PC-9 (cell line): Measurements from ENCODE around the gene PACRG. TPM values are rescaled to one million over a fixed set of nuclear protein-coding genes. Genes with fewer than 3 reads are reported as not detected.

Source experiments
- BruUV-seq: library from RNA; stranded (reverse); fragments of 400-500 nt; replicated peaks from 2 replicates; lab custom pipeline; 2021; lab: Mats Ljungman, UMichigan
- CTCF ChIA-PET: fragments of 300-600 bp; sonication (Branson Sonifier 250); formaldehyde crosslinking; loops from one replicate; lab custom pipeline; 2022; ENCODE audit warnings: antibody characterized with exemption; lab: Charles Lee
- POLR2A ChIA-PET: fragments of 300-600 bp; sonication (Branson Sonifier 250); formaldehyde crosslinking; loops from one replicate; lab custom pipeline; 2022; ENCODE audit warnings: antibody characterized with exemption; ENCODE audit not compliant: unreplicated experiment; lab: Charles Lee
- DNase-seq, 2 experiments: peaks; one replicate each; pipeline versions ENCODE4 v3.0.0 to v3.0.0-alpha.2; 2015 to 2022; ENCODE audit warnings: mixed read lengths in 1 of 2
- H2AFZ ChIP-seq: fragments of 200-600 bp; sonication (generic); 2 replicates; pipeline ENCODE4 v1.8.1; 2017; ENCODE audit warnings: antibody characterized with exemption
- H3F3A ChIP-seq: fragments of 200-600 bp; sonication (generic); 2 replicates; pipeline ENCODE4 v1.8.1; 2017; ENCODE audit warnings: antibody characterized with exemption, mild to moderate bottlenecking, low read depth; ENCODE audit not compliant: insufficient read depth
- H3K27ac ChIP-seq: fragments of 200-600 bp; sonication (generic); 2 replicates; pipeline ENCODE4 v1.6.1; 2016; ENCODE audit warnings: mixed run types
- H3K27me3 ChIP-seq: fragments of 200-600 bp; sonication (generic); 2 replicates; pipeline ENCODE4 v1.6.1; 2016; ENCODE audit warnings: low read depth, mixed run types; ENCODE audit not compliant: insufficient read depth
- H3K36me3 ChIP-seq: fragments of 200-600 bp; sonication (generic); 2 replicates; pipeline ENCODE4 v1.6.1; 2016; ENCODE audit warnings: low read depth, mixed run types
- H3K4me1 ChIP-seq: fragments of 200-600 bp; sonication (generic); replicated peaks from 2 replicates; pipeline ENCODE4 v1.6.1; 2016; ENCODE audit warnings: mixed run types; ENCODE audit not compliant: insufficient read depth
- H3K4me2 ChIP-seq: fragments of 200-600 bp; sonication (generic); 2 replicates; pipeline ENCODE4 v1.6.1; 2017; ENCODE audit warnings: mixed run types
- H3K4me3 ChIP-seq: fragments of 200-600 bp; sonication (generic); 2 replicates; pipeline ENCODE4 v1.6.1; 2016; ENCODE audit warnings: mixed run types
- H3K79me2 ChIP-seq: fragments of 200-600 bp; sonication (generic); 2 replicates; pipeline ENCODE4 v1.6.1; 2017; ENCODE audit warnings: low read depth, mixed run types
- H3K9me2 ChIP-seq: fragments of 200-600 bp; sonication (generic); 2 replicates; pipeline ENCODE4 v1.8.1; 2017; ENCODE audit warnings: mild to moderate bottlenecking; ENCODE audit not compliant: insufficient read depth
- H3K9me3 ChIP-seq: fragments of 200-600 bp; sonication (generic); 2 replicates; pipeline ENCODE4 v1.8.1; 2016; ENCODE audit warnings: low read depth; ENCODE audit not compliant: insufficient read depth
- H4K20me1 ChIP-seq: fragments of 200-600 bp; sonication (generic); 2 replicates; pipeline ENCODE4 v1.8.1; 2017; ENCODE audit not compliant: insufficient read depth
- EZH2 ChIP-seq: fragments of 200-600 bp; sonication (generic); IDR thresholded peaks from 2 replicates; pipeline ENCODE4 v1.8.0; 2017; ENCODE audit warnings: antibody characterized with exemption, low read depth
- intact Hi-C: fragments of 100-400 bp; cut with micrococcal nuclease; formaldehyde crosslinking; loops from one replicate; pipeline ENCODE4 v1.10.0; 2022; ENCODE audit not compliant: unreplicated experiment
- total RNA-seq: library from RNA; stranded (reverse); gene quantifications from 2 replicates; pipeline ENCODE4 v1.2.3, GENCODE V29; 2021
- TF ChIP-seq, protein P1 (sequence below): fragments of 200-600 bp; sonication (generic); conservative IDR thresholded peaks from 2 replicates; pipeline ENCODE4 v1.6.1; 2017; ENCODE audit warnings: mixed run types, antibody characterized with exemption, mild to moderate bottlenecking, moderate library complexity

The PACRG gene
- total RNA-seq, 1 experiment from 2014 or later, result not detected

GRCh38 chr6:162705736-162706135 lies 22.0 kb upstream of the PACRG start:
- Histone ChIP-seq H4K20me1 (no peaks in the 10 kb centered on the region), H3K4me1 (no peaks in the 10 kb centered on the region), H3K9me2 (no peaks in the 10 kb centered on the region; the same call in 1 of the 2 replicates), H3K27ac (no peak overlapping the region), H3F3A (no peaks in the 10 kb centered on the region), H3K27me3 (0 out of 2 replicates have a peak, but pooled peaks cover 7% of the 10 kb centered on the region), H3K79me2 (no peaks in the 10 kb centered on the region), H3K4me2 (no peak overlapping the region), H2AFZ (no peak overlapping the region), H3K36me3 (no peaks in the 10 kb centered on the region), H3K9me3 (no peaks in the 10 kb centered on the region), H3K4me3 (no peak overlapping the region)
- intact Hi-C loops, result no loop called here
- POLR2A ChIA-PET, result no interaction called here
- no TSS peak for BruUV-seq
- CTCF ChIA-PET, result no interaction called here
- no peak for DNase-seq
- no peak for TF ChIP-seq EZH2
- TF ChIP-seq, protein P1, sequence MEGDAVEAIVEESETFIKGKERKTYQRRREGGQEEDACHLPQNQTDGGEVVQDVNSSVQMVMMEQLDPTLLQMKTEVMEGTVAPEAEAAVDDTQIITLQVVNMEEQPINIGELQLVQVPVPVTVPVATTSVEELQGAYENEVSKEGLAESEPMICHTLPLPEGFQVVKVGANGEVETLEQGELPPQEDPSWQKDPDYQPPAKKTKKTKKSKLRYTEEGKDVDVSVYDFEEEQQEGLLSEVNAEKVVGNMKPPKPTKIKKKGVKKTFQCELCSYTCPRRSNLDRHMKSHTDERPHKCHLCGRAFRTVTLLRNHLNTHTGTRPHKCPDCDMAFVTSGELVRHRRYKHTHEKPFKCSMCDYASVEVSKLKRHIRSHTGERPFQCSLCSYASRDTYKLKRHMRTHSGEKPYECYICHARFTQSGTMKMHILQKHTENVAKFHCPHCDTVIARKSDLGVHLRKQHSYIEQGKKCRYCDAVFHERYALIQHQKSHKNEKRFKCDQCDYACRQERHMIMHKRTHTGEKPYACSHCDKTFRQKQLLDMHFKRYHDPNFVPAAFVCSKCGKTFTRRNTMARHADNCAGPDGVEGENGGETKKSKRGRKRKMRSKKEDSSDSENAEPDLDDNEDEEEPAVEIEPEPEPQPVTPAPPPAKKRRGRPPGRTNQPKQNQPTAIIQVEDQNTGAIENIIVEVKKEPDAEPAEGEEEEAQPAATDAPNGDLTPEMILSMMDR, result no peak

DNA sequence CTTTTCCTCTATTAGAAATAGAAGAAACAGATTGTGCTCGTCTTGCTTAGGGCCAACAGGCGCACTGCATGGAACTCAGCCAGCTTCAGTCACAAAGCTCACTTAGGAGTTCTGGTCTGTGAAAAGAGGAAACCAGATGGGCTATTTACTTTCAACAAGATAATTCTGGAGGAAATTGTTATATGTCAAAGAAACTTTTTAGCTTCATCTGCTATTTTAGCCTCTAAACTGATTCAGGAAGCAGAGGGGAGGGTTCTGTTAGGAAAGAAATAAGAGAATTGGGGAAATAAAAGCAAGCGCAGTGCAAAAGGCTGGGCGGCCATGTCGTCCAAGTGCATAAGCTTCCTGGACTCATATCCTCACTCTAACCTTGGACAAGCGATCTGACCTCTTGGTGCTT lies 21.5 kb upstream of the PACRG start:
- no peaks in the 10 kb centered on the region for H3K9me2 ChIP-seq
- intact Hi-C loops, result no loop called here
- H3K4me2 ChIP-seq, result no peak overlapping the region
- H3K27me3 ChIP-seq, result 0 out of 2 replicates have a peak, but pooled peaks cover 7% of the 10 kb centered on the region
- no peaks in the 10 kb centered on the region for H3F3A ChIP-seq
- no peak overlapping the region for H3K27ac ChIP-seq
- TF ChIP-seq, protein P1, result no peak
- TF ChIP-seq EZH2, result no peak
- no peak for DNase-seq
- H3K4me1 ChIP-seq, result no peaks in the 10 kb centered on the region
- no TSS peak for BruUV-seq
- no peaks in the 10 kb centered on the region for H3K79me2 ChIP-seq
- no peak overlapping the region for H2AFZ ChIP-seq
- H3K4me3 ChIP-seq, result no peak overlapping the region
- ChIA-PET CTCF (no interaction called here), POLR2A (no interaction called here)
- H3K36me3 ChIP-seq, result no peaks in the 10 kb centered on the region
- H4K20me1 ChIP-seq, result no peaks in the 10 kb centered on the region
- H3K9me3 ChIP-seq, result no peaks in the 10 kb centered on the region

DNA sequence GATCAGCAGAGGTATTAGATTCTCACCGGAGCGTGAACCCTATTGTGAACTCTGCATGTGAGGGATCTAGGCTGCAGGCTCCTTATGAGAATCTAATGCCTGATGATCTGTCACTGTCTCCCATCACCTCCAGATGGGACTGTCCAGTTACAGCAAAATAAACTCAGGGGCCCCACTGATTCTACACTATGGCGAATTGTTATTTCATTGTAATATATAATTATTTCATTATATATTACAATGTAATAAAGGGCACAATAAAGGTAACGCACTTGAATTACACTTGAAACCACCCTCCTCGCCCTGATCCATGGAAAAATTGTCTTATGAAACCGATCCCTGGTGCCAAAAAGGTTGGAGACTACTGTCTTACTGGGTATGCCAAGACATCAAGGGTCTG lies 18.8 kb upstream of the PACRG start:
- no peak overlapping the region for H3K4me3 ChIP-seq
- no peaks in the 10 kb centered on the region for H3K9me3 ChIP-seq
- ChIA-PET POLR2A (no interaction called here), CTCF (no interaction called here)
- no peaks in the 10 kb centered on the region for H4K20me1 ChIP-seq
- H3K27ac ChIP-seq, result no peak overlapping the region
- H3K79me2 ChIP-seq, result no peaks in the 10 kb centered on the region
- no TSS peak for BruUV-seq
- no peaks in the 10 kb centered on the region for H3K36me3 ChIP-seq
- intact Hi-C loops, result no loop called here
- H3K9me2 ChIP-seq, result no peaks in the 10 kb centered on the region
- H3K27me3 ChIP-seq, result peaks cover 6% of the 10 kb centered on the region; the same call in 1 of the 2 replicates
- TF ChIP-seq EZH2, result no peak
- TF ChIP-seq, protein P1, result no peak
- no peak overlapping the region for H2AFZ ChIP-seq
- no peak for DNase-seq
- H3K4me2 ChIP-seq, result no peak overlapping the region
- H3K4me1 ChIP-seq, result no peaks in the 10 kb centered on the region
- no peaks in the 10 kb centered on the region for H3F3A ChIP-seq
